Skeletal muscle satellite cell (primary cell): ENCODE results near the gene MKX.

Experiments used
- H3K27me3 ChIP-seq: 2 replicates; pipeline ENCODE4 v1.7.0; 2013; ENCODE audit warnings: low read length; ENCODE audit not compliant: control insufficient read depth, insufficient read depth
- H3K36me3 ChIP-seq: 2 replicates; pipeline ENCODE4 v1.7.0; 2013; ENCODE audit warnings: mild to moderate bottlenecking, control low read depth, low read length; ENCODE audit not compliant: insufficient read depth
- H3K4me1 ChIP-seq: 2 replicates; pipeline ENCODE4 v1.7.0; 2013; ENCODE audit warnings: low read length; ENCODE audit not compliant: control insufficient read depth, insufficient read depth
- H3K4me2 ChIP-seq: 2 replicates; pipeline ENCODE4 v1.7.0; 2013; ENCODE audit warnings: mild to moderate bottlenecking, low read length
- H3K4me3 ChIP-seq: 2 replicates; pipeline ENCODE4 v1.7.0; 2013; ENCODE audit warnings: low read length
- H3K9ac ChIP-seq: 2 replicates; pipeline ENCODE4 v1.7.0; 2013; ENCODE audit warnings: mild to moderate bottlenecking, low read depth, low read length, moderate library complexity
- H3K9me3 ChIP-seq: replicated peaks from 2 replicates; pipeline ENCODE4 v1.7.0; 2013; ENCODE audit warnings: mild to moderate bottlenecking, control low read depth, low read length

MKX gene

GRCh38 chr10:27664461-27664860 is 81.2 kb downstream of the MKX start:
- Histone ChIP-seq H3K9me3 (no peaks in the 10 kb centered on the region), H3K9ac (no peak overlapping the region), H3K27me3 (no peaks in the 10 kb centered on the region), H3K4me2 (no peak overlapping the region), H3K4me1 (peaks cover 11% of the 10 kb centered on the region), H3K36me3 (no peaks in the 10 kb centered on the region), H3K4me3 (no peak overlapping the region)

DNA sequence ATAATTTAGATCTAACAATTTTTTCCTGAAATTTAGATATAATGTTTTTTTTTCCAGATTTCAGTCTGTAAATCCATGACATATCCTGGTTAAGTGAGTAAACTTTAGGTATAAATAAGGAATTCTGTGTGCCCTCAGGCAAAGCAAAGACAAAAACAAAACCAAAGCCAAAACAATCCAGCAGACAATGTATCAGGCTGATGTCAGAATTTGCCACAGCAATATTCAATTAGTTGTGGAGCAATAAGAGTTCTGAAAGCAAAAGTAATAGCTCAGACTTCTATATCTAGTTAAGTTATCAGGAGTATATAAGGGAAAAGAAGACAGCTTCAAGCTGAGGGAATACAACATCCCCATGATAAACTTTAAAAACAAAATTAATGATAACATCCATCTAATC is 82.0 kb downstream of the MKX start:
- Histone ChIP-seq H3K4me2 (no peak overlapping the region), H3K27me3 (no peaks in the 10 kb centered on the region), H3K9ac (no peak overlapping the region), H3K4me1 (peaks cover 17% of the 10 kb centered on the region), H3K36me3 (no peaks in the 10 kb centered on the region), H3K4me3 (no peak overlapping the region), H3K9me3 (no peaks in the 10 kb centered on the region)

- Histone ChIP-seq H3K4me3 (no peak overlapping the region), H3K9ac (no peak overlapping the region), H3K4me2 (no peak overlapping the region), H3K36me3 (no peaks in the 10 kb centered on the region), H3K9me3 (no peaks in the 10 kb centered on the region), H3K27me3 (no peaks in the 10 kb centered on the region), H3K4me1 (peaks cover 17% of the 10 kb centered on the region)
Measured at GRCh38 chr10:27661514-27662286, 83.9 kb downstream of the MKX start.

GRCh38 chr10:27660711-27661110 is 84.9 kb downstream of the MKX start:
- Histone ChIP-seq H3K9me3 (no peaks in the 10 kb centered on the region), H3K9ac (no peak overlapping the region), H3K36me3 (no peaks in the 10 kb centered on the region), H3K27me3 (no peaks in the 10 kb centered on the region), H3K4me3 (no peak overlapping the region), H3K4me1 (peaks cover 17% of the 10 kb centered on the region), H3K4me2 (no peak overlapping the region)

GRCh38 chr10:27660268-27660667 is 85.4 kb downstream of the MKX start:
- Histone ChIP-seq H3K36me3 (no peaks in the 10 kb centered on the region), H3K9me3 (no peaks in the 10 kb centered on the region), H3K9ac (no peak overlapping the region), H3K4me3 (no peak overlapping the region), H3K27me3 (no peaks in the 10 kb centered on the region), H3K4me1 (peaks cover 17% of the 10 kb centered on the region), H3K4me2 (no peak overlapping the region)

DNA sequence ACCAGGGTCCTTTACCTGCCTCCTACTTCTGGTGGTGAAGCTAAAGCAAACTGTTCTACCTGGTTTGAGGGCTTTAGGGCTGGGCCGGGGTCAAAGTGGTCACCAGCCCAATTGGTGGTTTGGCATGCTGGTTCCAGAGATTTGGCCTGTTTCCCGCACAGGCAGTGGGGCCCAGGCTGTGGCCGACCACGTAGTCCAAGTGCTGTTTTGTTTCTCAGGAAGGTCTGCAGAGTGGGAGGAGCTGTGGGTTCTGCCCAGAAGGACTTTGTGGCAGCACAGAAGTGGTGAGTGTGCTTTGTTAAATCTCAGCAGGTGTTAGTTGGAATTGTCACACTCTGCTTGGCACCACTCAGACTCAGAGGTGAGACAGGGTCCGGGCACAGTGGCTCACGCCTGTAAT is 85.8 kb downstream of the MKX start:
- H3K36me3 ChIP-seq, result no peaks in the 10 kb centered on the region
- H3K4me2 ChIP-seq, result no peak overlapping the region
- H3K9ac ChIP-seq, result no peak overlapping the region
- no peaks in the 10 kb centered on the region for H3K9me3 ChIP-seq
- no peak overlapping the region for H3K4me3 ChIP-seq
- no peaks in the 10 kb centered on the region for H3K27me3 ChIP-seq
- H3K4me1 ChIP-seq, result peaks cover 17% of the 10 kb centered on the region

DNA sequence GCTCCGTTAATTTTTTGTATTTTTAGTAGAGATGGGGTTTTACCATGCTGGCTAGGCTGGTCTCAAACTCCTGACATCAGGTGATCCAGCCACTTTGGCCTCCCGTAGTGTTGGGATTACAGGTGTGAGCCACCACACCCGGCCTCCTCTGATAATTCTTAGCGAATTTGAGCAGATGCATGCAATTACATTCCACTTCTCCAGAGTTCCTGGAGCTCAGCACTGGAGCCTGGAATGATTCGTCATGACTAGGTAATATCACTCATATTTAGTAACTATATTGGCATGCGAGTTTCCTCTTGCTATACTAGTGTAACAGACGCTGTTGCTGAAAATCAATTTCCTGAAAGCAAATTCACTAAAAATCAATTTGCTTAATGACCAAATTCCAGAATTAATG is 86.8 kb downstream of the MKX start:
- peaks cover 17% of the 10 kb centered on the region for H3K4me1 ChIP-seq
- H3K36me3 ChIP-seq, result no peaks in the 10 kb centered on the region
- no peak overlapping the region for H3K4me2 ChIP-seq
- no peaks in the 10 kb centered on the region for H3K27me3 ChIP-seq
- H3K9ac ChIP-seq, result no peak overlapping the region
- H3K9me3 ChIP-seq, result no peaks in the 10 kb centered on the region
- H3K4me3 ChIP-seq, result no peak overlapping the region

DNA sequence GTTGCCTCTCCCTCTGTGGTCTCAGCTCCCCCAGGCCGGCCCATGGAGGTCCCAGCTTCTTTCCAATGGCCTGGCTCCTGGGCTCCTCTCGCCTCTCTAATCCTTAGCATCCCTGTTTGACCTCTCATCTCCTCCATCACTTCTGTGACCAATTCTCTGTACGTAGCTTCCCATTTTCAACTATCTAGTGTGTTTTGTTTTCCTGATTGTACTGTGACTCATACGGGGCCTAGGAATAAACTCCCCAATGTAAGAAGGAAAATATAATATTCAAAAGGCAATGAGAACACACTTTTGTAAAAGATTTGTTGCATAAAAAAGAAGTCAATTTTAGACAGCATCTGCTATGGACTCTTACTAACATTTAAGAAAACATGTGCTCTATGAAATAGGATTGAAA is 90.3 kb downstream of the MKX start:
- peaks cover 9% of the 10 kb centered on the region for H3K4me1 ChIP-seq
- H3K9me3 ChIP-seq, result no peaks in the 10 kb centered on the region
- no peak overlapping the region for H3K9ac ChIP-seq
- no peak overlapping the region for H3K4me2 ChIP-seq
- no peak overlapping the region for H3K4me3 ChIP-seq
- no peaks in the 10 kb centered on the region for H3K36me3 ChIP-seq
- H3K27me3 ChIP-seq, result no peaks in the 10 kb centered on the region

DNA sequence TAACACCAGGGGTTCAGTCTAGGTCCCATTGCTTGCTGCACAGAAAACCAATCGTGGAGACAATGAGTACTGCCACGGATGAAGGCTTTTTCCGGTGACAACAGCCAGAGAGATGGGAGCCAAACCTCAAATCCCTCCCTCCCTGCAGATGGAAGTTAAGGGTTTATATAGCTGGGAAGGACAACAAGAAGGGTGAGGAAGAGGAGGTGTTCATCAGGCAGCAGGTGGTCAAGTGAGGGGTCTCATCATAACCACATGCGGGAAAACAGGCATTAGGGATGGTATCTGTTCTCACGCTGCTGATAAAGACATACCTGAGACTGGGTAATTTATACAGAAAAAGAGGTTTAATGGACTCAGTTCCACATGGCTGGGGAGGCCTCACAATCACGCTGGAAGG is 91.3 kb downstream of the MKX start:
- Histone ChIP-seq H3K4me3 (no peak overlapping the region), H3K36me3 (no peaks in the 10 kb centered on the region), H3K27me3 (no peaks in the 10 kb centered on the region), H3K9me3 (no peaks in the 10 kb centered on the region), H3K4me2 (no peak overlapping the region), H3K9ac (no peak overlapping the region), H3K4me1 (peaks cover 6% of the 10 kb centered on the region)

GRCh38 chr10:27646604-27647175 is 98.9 kb downstream of the MKX start:
- Histone ChIP-seq H3K9me3 (no peaks in the 10 kb centered on the region), H3K4me3 (peak overlapping the region; percentile 26), H3K27me3 (no peaks in the 10 kb centered on the region), H3K9ac (peak overlapping the region; percentile 10), H3K4me1 (peaks cover 22% of the 10 kb centered on the region), H3K4me2 (peak overlapping the region; percentile 28), H3K36me3 (no peaks in the 10 kb centered on the region)

- Histone ChIP-seq H3K4me3 (peak overlapping the region; percentile 26), H3K36me3 (no peaks in the 10 kb centered on the region), H3K4me2 (peak overlapping the region; percentile 28), H3K4me1 (peaks cover 22% of the 10 kb centered on the region), H3K9me3 (no peaks in the 10 kb centered on the region), H3K9ac (peak overlapping the region; percentile 25), H3K27me3 (no peaks in the 10 kb centered on the region)
Measured at GRCh38 chr10:27646194-27646593, 99.4 kb downstream of the MKX start.
